Endodermal cell (in vitro differentiated cells): Measurements from ENCODE around the gene SRMS. TPM values are rescaled to one million over a fixed set of nuclear protein-coding genes. Genes with fewer than 3 reads are reported as not detected.
"Not testable (repeated sequence)": the region's sequence is repeated elsewhere in the genome, so short reads cannot be mapped to it uniquely, and the experiment has no call there.

ENCODE experiments used
- DNase-seq: peaks from one replicate; pipeline ENCODE4 v3.0.0-alpha.2; 2017
- H3K27ac ChIP-seq: 2 replicates; pipeline ENCODE4 v1.5.1; 2013; ENCODE audit warnings: mild to moderate bottlenecking, low read depth, low read length, moderate library complexity
- H3K27me3 ChIP-seq: 2 replicates; pipeline ENCODE4 v1.6.1; 2013; ENCODE audit warnings: mild to moderate bottlenecking, low read length, moderate library complexity; ENCODE audit not compliant: insufficient read depth, control insufficient read depth, poor library complexity, severe bottlenecking
- H3K36me3 ChIP-seq: 2 replicates; pipeline ENCODE4 v1.7.0; 2013; ENCODE audit warnings: mild to moderate bottlenecking, low read length, moderate library complexity; ENCODE audit not compliant: control insufficient read depth, insufficient read depth
- H3K4me1 ChIP-seq: one replicate; pipeline ENCODE4 v1.7.0; 2013; ENCODE audit warnings: low read length; ENCODE audit not compliant: control insufficient read depth, insufficient read depth
- H3K4me3 ChIP-seq: 2 replicates; pipeline ENCODE4 v1.5.1; 2013; ENCODE audit warnings: mild to moderate bottlenecking, low read length, moderate library complexity
- H3K9ac ChIP-seq: 2 replicates; pipeline ENCODE4 v1.6.1; 2013; ENCODE audit warnings: mild to moderate bottlenecking, low read length, moderate library complexity; ENCODE audit not compliant: poor library complexity, severe bottlenecking; ENCODE audit errors: extremely low read depth
- H3K9me3 ChIP-seq: 2 replicates; pipeline ENCODE4 v1.6.1; 2013; ENCODE audit warnings: mild to moderate bottlenecking, low read length, moderate library complexity; ENCODE audit not compliant: control insufficient read depth
- H3K27ac Mint-ChIP-seq: 2 replicates; pipeline ENCODE4 v1.8.0; 2020; ENCODE audit warnings: mixed read lengths
- H3K27me3 Mint-ChIP-seq: 2 replicates; pipeline ENCODE4 v1.8.0; 2021; ENCODE audit warnings: mild to moderate bottlenecking, mixed read lengths; ENCODE audit not compliant: insufficient read depth
- H3K36me3 Mint-ChIP-seq: 2 replicates; pipeline ENCODE4 v1.8.0; 2020; ENCODE audit warnings: low read depth, mixed read lengths
- H3K4me1 Mint-ChIP-seq: 2 replicates; pipeline ENCODE4 v1.8.0; 2020; ENCODE audit warnings: mixed read lengths
- H3K4me3 Mint-ChIP-seq: 2 replicates; pipeline ENCODE4 v1.8.0; 2020; ENCODE audit warnings: mild to moderate bottlenecking, moderate library complexity, mixed read lengths
- H3K9me3 Mint-ChIP-seq: 2 replicates; pipeline ENCODE4 v1.8.0; 2020; ENCODE audit warnings: mild to moderate bottlenecking, mixed read lengths
- WGBS, 2 experiments: methylation state at CpG; one replicate each; pipeline versions ENCODE4 v1.1.5 to v1.1.7; 2013; ENCODE audit warnings: missing lambda C conversion rate in 2 of 2, mixed read lengths in 1 of 2; ENCODE audit not compliant: insufficient coverage in 1 of 2, insufficient read length in 1 of 2; 5-methylcytosine and 5-hydroxymethylcytosine counted together
- total RNA-seq, 2 donors: library from RNA; stranded (reverse); fragmentation: NEBNext Ultra II Directional in 1 of 2; extraction: Animal tissue kit (Norgen Biotek cat#: 25700) in 1 of 2; gene quantifications; 2 replicates in 1 of 2; 3 replicates in 1 of 2; pipeline ENCODE4 v1.2.1, GENCODE V29; 2021
- TF ChIP-seq, protein P1 (sequence below): fragments of 200-600 bp; sonication (generic); conservative IDR thresholded peaks from 2 replicates; pipeline ENCODE4 v1.5.0; 2021; ENCODE audit warnings: antibody characterized with exemption, mild to moderate bottlenecking

SRMS gene
- total RNA-seq, 2 donors from 2014 or later: not detected

DNA sequence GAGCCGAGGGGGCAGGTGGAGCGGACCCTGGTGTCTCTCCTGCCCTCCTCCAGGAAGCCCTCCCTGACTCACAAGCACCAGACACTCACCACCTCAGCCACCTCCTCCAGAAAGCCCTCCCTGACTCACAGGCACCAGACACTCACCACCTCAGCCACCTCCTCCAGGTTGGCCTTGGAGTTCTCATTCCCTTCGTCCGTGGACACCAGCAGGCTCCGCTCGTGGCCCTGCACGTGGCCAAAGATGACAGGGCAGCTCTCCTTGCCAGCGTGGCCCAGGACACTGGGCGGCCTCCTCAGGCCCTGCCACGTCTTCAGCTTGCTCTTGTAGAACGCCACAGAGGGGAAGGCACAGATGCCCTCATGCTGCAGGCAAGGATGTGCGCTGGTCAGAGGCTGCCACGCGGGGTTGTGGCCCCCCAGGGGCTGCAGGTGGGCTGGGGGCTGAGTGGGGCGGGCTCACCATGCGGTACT, 12.8 kb upstream of the SRMS start:
- H3K36me3 ChIP-seq: peaks cover 7% of the 10 kb centered on the region
- WGBS, 2 experiments: 92 to 96% methylated on average over 5 to 16 of the region's 16 CpGs
- H3K4me1 ChIP-seq: no peaks in the 10 kb centered on the region
- no peaks in the 10 kb centered on the region for H3K9me3 ChIP-seq
- TF ChIP-seq, protein P1, sequence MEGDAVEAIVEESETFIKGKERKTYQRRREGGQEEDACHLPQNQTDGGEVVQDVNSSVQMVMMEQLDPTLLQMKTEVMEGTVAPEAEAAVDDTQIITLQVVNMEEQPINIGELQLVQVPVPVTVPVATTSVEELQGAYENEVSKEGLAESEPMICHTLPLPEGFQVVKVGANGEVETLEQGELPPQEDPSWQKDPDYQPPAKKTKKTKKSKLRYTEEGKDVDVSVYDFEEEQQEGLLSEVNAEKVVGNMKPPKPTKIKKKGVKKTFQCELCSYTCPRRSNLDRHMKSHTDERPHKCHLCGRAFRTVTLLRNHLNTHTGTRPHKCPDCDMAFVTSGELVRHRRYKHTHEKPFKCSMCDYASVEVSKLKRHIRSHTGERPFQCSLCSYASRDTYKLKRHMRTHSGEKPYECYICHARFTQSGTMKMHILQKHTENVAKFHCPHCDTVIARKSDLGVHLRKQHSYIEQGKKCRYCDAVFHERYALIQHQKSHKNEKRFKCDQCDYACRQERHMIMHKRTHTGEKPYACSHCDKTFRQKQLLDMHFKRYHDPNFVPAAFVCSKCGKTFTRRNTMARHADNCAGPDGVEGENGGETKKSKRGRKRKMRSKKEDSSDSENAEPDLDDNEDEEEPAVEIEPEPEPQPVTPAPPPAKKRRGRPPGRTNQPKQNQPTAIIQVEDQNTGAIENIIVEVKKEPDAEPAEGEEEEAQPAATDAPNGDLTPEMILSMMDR: no peak
- H3K4me3 ChIP-seq: no peak overlapping the region
- H3K9ac ChIP-seq: no peak overlapping the region
- H3K27ac Mint-ChIP-seq: no peak overlapping the region
- no peaks in the 10 kb centered on the region for H3K27me3 Mint-ChIP-seq
- no peak overlapping the region for H3K4me3 Mint-ChIP-seq
- H3K36me3 Mint-ChIP-seq: peaks cover 12% of the 10 kb centered on the region
- no peaks in the 10 kb centered on the region for H3K4me1 Mint-ChIP-seq
- DNase-seq: no peak
- H3K9me3 Mint-ChIP-seq: no peaks in the 10 kb centered on the region
- H3K27me3 ChIP-seq: no peaks in the 10 kb centered on the region
- no peak overlapping the region for H3K27ac ChIP-seq

DNA sequence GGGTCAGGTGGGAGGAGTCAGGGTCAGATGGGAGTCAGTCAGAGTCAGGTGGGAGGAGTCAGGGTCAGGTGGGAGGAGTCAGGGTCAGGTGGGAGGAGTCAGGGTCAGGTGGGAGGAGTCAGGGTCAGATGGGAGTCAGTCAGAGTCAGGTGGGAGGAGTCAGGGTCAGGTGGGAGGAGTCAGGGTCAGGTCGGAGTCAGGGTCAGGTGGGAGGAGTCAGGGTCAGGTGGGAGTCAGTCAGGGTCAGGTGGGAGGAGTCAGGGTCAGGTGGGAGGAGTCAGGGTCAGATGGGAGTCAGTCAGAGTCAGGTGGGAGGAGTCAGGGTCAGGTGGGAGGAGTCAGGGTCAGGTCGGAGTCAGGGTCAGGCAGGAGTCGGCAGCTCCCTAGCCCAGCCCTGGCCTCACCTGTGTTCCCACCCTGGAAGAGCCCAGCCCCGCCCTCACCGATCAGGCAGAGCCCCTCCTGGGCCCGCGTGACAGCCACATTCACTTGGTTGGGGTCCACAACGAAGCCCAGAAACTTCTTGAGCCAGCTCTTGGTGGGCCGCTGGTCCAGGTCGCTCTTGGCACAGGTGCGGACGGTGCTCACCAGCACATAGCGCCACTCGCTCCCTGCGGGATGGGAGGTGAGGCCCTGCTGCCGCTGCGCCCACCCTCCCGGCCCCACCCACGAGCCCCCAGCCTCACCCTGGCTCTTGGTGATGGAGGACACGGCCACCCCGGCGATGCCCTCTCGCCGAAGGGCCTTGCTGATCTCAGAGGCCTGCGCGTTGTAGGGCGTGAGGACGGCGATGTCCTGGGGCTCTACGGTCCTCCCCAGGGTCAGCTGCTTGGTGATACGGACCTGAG, 12.2 kb upstream of the SRMS start:
- H3K27ac ChIP-seq, H3K27ac Mint-ChIP-seq, H3K27me3 ChIP-seq, H3K9ac ChIP-seq, H3K4me1 Mint-ChIP-seq, H3K4me3 ChIP-seq, H3K36me3 ChIP-seq, H3K27me3 Mint-ChIP-seq, H3K9me3 Mint-ChIP-seq, H3K4me1 ChIP-seq, DNase-seq, H3K9me3 ChIP-seq, H3K4me3 Mint-ChIP-seq: not testable (repeated sequence)
- H3K36me3 Mint-ChIP-seq: peaks cover 12% of the 10 kb centered on the region
- 93% methylated on average over 18 to 30 of the region's 31 CpGs for WGBS, 2 experiments

DNA sequence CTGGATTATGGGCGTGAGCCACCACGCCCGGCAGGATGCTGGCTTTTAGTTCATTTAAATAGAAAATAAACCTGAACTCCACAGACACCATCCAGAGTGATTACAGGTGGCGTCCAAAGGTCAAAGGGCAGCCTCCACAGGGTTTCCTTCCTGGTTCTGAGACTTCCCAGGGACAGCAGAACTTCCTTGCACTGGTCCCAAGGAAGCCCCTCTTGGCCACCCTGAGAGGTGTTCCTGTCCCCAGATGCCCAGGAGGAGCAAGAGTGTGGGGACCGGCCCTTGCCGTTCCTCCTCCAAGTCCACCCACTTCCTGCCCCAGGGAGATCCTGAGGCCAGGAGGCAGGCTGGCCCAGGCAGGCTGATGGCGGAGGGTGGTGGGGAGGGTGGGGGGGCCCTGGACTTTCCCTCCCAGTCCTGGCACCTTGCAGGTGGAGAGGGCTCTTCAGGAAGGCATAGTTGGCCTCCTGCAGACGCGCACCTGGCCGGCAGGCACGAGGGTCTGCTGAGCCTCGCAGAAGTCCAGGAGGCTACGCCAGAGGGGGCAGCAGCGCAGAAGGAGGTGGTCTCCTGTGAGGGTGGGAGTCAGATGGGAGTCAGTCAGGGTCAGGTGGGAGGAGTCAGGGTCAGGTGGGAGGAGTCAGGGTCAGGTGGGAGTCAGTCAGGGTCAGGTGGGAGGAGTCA, 11.4 kb upstream of the SRMS start:
- no peaks in the 10 kb centered on the region for H3K4me1 Mint-ChIP-seq
- peaks cover 12% of the 10 kb centered on the region for H3K36me3 Mint-ChIP-seq
- no peaks in the 10 kb centered on the region for H3K9me3 Mint-ChIP-seq
- no peak for DNase-seq
- H3K4me1 ChIP-seq: no peaks in the 10 kb centered on the region
- no peak overlapping the region for H3K4me3 ChIP-seq
- H3K9me3 ChIP-seq: no peaks in the 10 kb centered on the region
- peaks cover 7% of the 10 kb centered on the region for H3K36me3 ChIP-seq
- TF ChIP-seq, protein P1: no peak
- no peak overlapping the region for H3K27ac ChIP-seq
- no peak overlapping the region for H3K4me3 Mint-ChIP-seq
- no peaks in the 10 kb centered on the region for H3K27me3 ChIP-seq
- no peaks in the 10 kb centered on the region for H3K27me3 Mint-ChIP-seq
- H3K27ac Mint-ChIP-seq: no peak overlapping the region
- H3K9ac ChIP-seq: no peak overlapping the region
- WGBS, 2 experiments: 96 to 98% methylated on average over 8 to 14 of the region's 14 CpGs
